HepG2 (cell line): ENCODE results near the gene MAP3K1. TPM values are rescaled to one million over a fixed set of nuclear protein-coding genes. Genes with fewer than 3 reads are reported as not detected.

Experiments used
- ATAC-seq: fragments of 200-7000 bp; cut with Tn5 transposase; 3 replicates; pipeline ENCODE4 v1.9.1; 2020; ENCODE audit warnings: mild to moderate bottlenecking, moderate library complexity
- BruUV-seq: library from RNA; stranded (reverse); fragments of 400-500 nt; replicated peaks from 2 replicates; lab custom pipeline; 2021; lab: Mats Ljungman, UMichigan
- CTCF ChIA-PET: fragments of 300-600 bp; formaldehyde crosslinking; extraction: SDS; loops from one replicate; lab custom pipeline; 2021; ENCODE audit warnings: low total read pairs, inconsistent platforms, low intra/inter-chr PET ratio; lab: Yijun Ruan, JAX
- POLR2A ChIA-PET: fragments of 350-600 bp; sonication (Branson Sonifier 250); formaldehyde crosslinking; loops from one replicate; lab custom pipeline; 2020; ENCODE audit warnings: antibody characterized with exemption, inconsistent platforms; lab: Yijun Ruan, JAX
- DNase-seq: peaks from one replicate; pipeline ENCODE4 v3.0.0-alpha.2; 2015; ENCODE audit warnings: low spot score
- FAIRE-seq: peaks from 3 replicates; lab custom pipeline; 2011; peaks lifted over from hg19 to GRCh38; lab: Jason Lieb, UNC
- H2AFZ ChIP-seq: one replicate; pipeline ENCODE4 v1.6.1; 2011; ENCODE audit warnings: low read length, inconsistent platforms
- H3K27ac ChIP-seq: fragments of 300-600 bp; 3 replicates; pipeline ENCODE4 v1.8.0; 2011; ENCODE audit warnings: mixed run types, mild to moderate bottlenecking, mixed read lengths, low read length, inconsistent platforms; ENCODE audit not compliant: insufficient read depth; ENCODE audit errors: extremely low read length
- H3K27me3 ChIP-seq, 2 experiments: fragments of 200-600 bp in 1 of 2; 2 replicates in 1 of 2; 3 replicates in 1 of 2; pipeline versions ENCODE4 v1.6.0 to v1.8.0; 2011; ENCODE audit warnings: low read length in 2 of 2, mild to moderate bottlenecking in 2 of 2, moderate library complexity in 2 of 2, inconsistent platforms in 1 of 2; ENCODE audit not compliant: insufficient read depth in 2 of 2, control insufficient read depth in 1 of 2
- H3K36me3 ChIP-seq, 2 experiments: fragments of 200-600 bp in 1 of 2; replicated peaks in 1 of 2; 2 replicates in 1 of 2; 3 replicates in 1 of 2; pipeline versions ENCODE4 v1.5.1 to v1.8.0; 2011; ENCODE audit warnings: low read length in 2 of 2, inconsistent platforms in 1 of 2; ENCODE audit not compliant: insufficient read depth in 2 of 2, control insufficient read depth in 1 of 2
- H3K4me1 ChIP-seq: 2 replicates; pipeline ENCODE4 v1.5.1; 2012; ENCODE audit warnings: low read length, inconsistent platforms; ENCODE audit not compliant: insufficient read depth
- H3K4me2 ChIP-seq: 2 replicates; pipeline ENCODE4 v1.6.0; 2011; ENCODE audit warnings: low read depth, low read length, inconsistent platforms
- H3K4me3 ChIP-seq, 3 experiments: fragments of 200-600 bp in 1 of 3; sonication (generic), shearing (Covaris generic) in 1 of 3; replicated peaks in 1 of 3; 2 replicates each; pipeline ENCODE4 v1.5.1; 2011 to 2016; ENCODE audit warnings: low read length in 3 of 3, inconsistent platforms in 2 of 3, low read depth in 2 of 3, mild to moderate bottlenecking in 2 of 3, control low read depth in 1 of 3, mixed read lengths in 1 of 3; ENCODE audit not compliant: insufficient read depth in 1 of 3
- H3K79me2 ChIP-seq: one replicate; pipeline ENCODE4 v1.6.1; 2011; ENCODE audit warnings: low read length, inconsistent platforms; ENCODE audit not compliant: insufficient read depth
- H3K9ac ChIP-seq: 2 replicates; pipeline ENCODE4 v1.6.0; 2011; ENCODE audit warnings: mild to moderate bottlenecking, low read depth, low read length, inconsistent platforms; ENCODE audit not compliant: insufficient read depth
- H3K9me3 ChIP-seq: 2 replicates; pipeline ENCODE4 v1.5.1; 2012; ENCODE audit warnings: mild to moderate bottlenecking, low read length
- H4K20me1 ChIP-seq: 2 replicates; pipeline ENCODE4 v1.6.0; 2011; ENCODE audit warnings: inconsistent platforms, mild to moderate bottlenecking, low read length, moderate library complexity; ENCODE audit not compliant: insufficient read depth
- PHB2 ChIP-seq: fragments of 450-650 bp; IDR thresholded peaks from 2 replicates; pipeline ENCODE4 v1.6.1; 2018; ENCODE audit not compliant: partially characterized antibody
- STAG1 ChIP-seq: sonication (generic); formaldehyde crosslinking; IDR thresholded peaks from 2 replicates; pipeline ENCODE4 v1.4.0; 2020; ENCODE audit warnings: missing genetic modification reagents
- WGBS: methylation state at CpG from one replicate; pipeline ENCODE4 v1.1.6; 2017; ENCODE audit warnings: low lambda C conversion rate; 5-methylcytosine and 5-hydroxymethylcytosine counted together
- in situ Hi-C: cut with HindIII; loops from 2 replicates; pipeline ENCODE4 v1.10.0; 2017; ENCODE audit warnings: low pct_unique_long_range_greater_than_20kb; ENCODE audit not compliant: extremely low pct_ligation_motif_present
- intact Hi-C: fragments of 100-400 bp; cut with micrococcal nuclease; formaldehyde crosslinking; loops from one replicate; pipeline ENCODE4 v1.10.0; 2022; ENCODE audit not compliant: unreplicated experiment
- polyA plus RNA-seq, 8 experiments: library from polyadenylated mRNA; depleted of rRNA in 3 of 8; stranded (reverse) in 7 of 8; unstranded in 1 of 8; fragments of >200 nt; fragmentation: Illumina TruSeq in 4 of 8; extraction: Trizol in 4 of 8; gene quantifications; 2 replicates each; pipeline versions ENCODE4 v1.2.1 to v1.2.3, GENCODE V29; 2011 to 2016; ENCODE audit warnings: low read depth in 4 of 8, missing spikeins in 1 of 8, mixed read lengths in 1 of 8; ENCODE audit not compliant: insufficient read depth in 1 of 8
- total RNA-seq, 5 experiments: library from RNA; depleted of rRNA; stranded (reverse); fragments of >200 nt; fragmentation: Illumina TruSeq; extraction: Trizol; gene quantifications; 2 replicates each; pipeline ENCODE4 v1.2.3, GENCODE V29; 2016; ENCODE audit warnings: low read depth in 1 of 5
- TF ChIP-seq, protein P1 (sequence below): sonication (generic); formaldehyde crosslinking; IDR thresholded peaks from 2 replicates; pipeline ENCODE4 v1.5.0; 2020; ENCODE audit warnings: mild to moderate bottlenecking, missing genetic modification reagents, moderate library complexity

The MAP3K1 gene
- total and polyA plus RNA-seq, 2 of the 13 experiments (the other 11 are each of a cell fraction or from before 2014, with no cell fraction given) = 16.4 to 30.3 TPM

DNA sequence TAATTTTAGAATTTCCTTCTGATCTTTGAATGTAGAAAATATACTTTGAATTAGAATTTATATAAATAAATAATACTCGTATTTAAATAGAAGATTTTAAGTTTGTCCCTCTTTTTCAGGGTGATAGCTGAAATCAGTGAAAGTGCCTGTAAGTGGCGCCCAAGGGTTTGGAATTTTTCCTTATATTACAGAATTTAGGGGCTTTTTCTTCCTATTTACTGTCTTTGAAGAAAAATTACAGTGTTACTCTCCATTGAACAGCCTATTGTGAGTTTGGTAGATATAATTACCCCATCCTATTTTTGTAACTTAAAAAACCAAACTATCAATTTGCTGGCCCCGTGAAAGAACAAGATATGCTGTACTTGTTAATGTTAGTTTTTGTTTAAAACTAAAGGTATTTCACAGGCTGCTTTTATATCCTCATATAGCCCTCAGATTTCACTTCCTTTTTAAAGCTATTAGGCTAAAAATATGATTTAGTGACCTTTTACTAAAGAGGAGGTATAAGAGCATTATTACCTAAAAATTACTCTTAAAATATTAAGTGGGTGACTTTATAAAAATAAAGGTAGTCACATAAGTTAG lies 3.2 kb downstream of the MAP3K1 start:
- peak overlapping the region; percentile 22 to 89 (median 88); a peak in 5 of 6 replicates for H3K4me3 ChIP-seq
- H4K20me1 ChIP-seq = peaks cover 31% of the 10 kb centered on the region
- H3K4me1 ChIP-seq = peaks cover 60% of the 10 kb centered on the region
- intact Hi-C loops = loop anchor here (1.0 to 5.0 kb wide), 4 partner anchors 20 to 546 kb away; no protein-coding TSS in a partner anchor
- no peaks in the 10 kb centered on the region for H3K9me3 ChIP-seq
- CTCF ChIA-PET = no interaction called here
- H2AFZ ChIP-seq = no peak overlapping the region
- no peak for DNase-seq
- 39% methylated on average over 3 of the region's 3 CpGs for WGBS
- BruUV-seq = no TSS peak
- no peaks in the 10 kb centered on the region; a peak in 1 of 5 replicates for H3K27me3 ChIP-seq
- peaks cover 0 to 4% of the 10 kb centered on the region in 2 experiments; a peak in 1 of 5 replicates for H3K36me3 ChIP-seq
- ATAC-seq = no peak
- TF ChIP-seq STAG1 (CRISPR knock-in tag) (0 out of 2 replicates have a peak, but pooled peaks have one; percentile 7), PHB2 (no peak)
- TF ChIP-seq, protein P1, sequence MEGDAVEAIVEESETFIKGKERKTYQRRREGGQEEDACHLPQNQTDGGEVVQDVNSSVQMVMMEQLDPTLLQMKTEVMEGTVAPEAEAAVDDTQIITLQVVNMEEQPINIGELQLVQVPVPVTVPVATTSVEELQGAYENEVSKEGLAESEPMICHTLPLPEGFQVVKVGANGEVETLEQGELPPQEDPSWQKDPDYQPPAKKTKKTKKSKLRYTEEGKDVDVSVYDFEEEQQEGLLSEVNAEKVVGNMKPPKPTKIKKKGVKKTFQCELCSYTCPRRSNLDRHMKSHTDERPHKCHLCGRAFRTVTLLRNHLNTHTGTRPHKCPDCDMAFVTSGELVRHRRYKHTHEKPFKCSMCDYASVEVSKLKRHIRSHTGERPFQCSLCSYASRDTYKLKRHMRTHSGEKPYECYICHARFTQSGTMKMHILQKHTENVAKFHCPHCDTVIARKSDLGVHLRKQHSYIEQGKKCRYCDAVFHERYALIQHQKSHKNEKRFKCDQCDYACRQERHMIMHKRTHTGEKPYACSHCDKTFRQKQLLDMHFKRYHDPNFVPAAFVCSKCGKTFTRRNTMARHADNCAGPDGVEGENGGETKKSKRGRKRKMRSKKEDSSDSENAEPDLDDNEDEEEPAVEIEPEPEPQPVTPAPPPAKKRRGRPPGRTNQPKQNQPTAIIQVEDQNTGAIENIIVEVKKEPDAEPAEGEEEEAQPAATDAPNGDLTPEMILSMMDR = peak; percentile 22; the same call in 1 of the 2 replicates
- H3K4me2 ChIP-seq = peak overlapping the region; percentile 77
- in situ Hi-C loops = no loop called here
- POLR2A ChIA-PET = interaction anchor here (1.9 kb wide), 1 partner anchor 339 kb away, joined by 6 read pairs; no protein-coding TSS in a partner anchor
- H3K27ac ChIP-seq = no peak overlapping the region
- H3K9ac ChIP-seq = 0 out of 2 replicates have a peak overlapping the region, but pooled peaks have one; percentile 23
- no peak for FAIRE-seq
- peaks cover 79% of the 10 kb centered on the region for H3K79me2 ChIP-seq
